ENCODE data around the gene IGSF21. TPM values are rescaled to one million over a fixed set of nuclear protein-coding genes. Genes with fewer than 3 reads are reported as not detected.

IGSF21 gene
- under 1 TPM; 0.21 to 0.36 (median 0.24) TPM for polyA plus RNA-seq (ENCODE audit: insufficient read length in 3 of 3)
- long read RNA-seq, donor 1, result 0 reads
- long read RNA-seq, donor 2, result 0 reads
- long read RNA-seq, donor 3, result 0 reads
- long read RNA-seq, donor 4, result 0 reads
- long read RNA-seq, donor 5, result 0 reads
- long read RNA-seq, donor 6, partial matches to known transcripts, result 0 of 1 reads
- long read RNA-seq, donor 6, other reads (novel, unspliced or antisense), result 0 of 1 reads
- long read RNA-seq, donor 7, result 0 reads
- long read RNA-seq, donor 8, result 0 reads
- long read RNA-seq, donor 9, result 0 reads
- long read RNA-seq, donor 10, result 0 reads
- long read RNA-seq, donor 11, result 0 reads
- long read RNA-seq, donor 12, partial matches to known transcripts, result 0 of 1 reads
- long read RNA-seq, donor 12, other reads (novel, unspliced or antisense), result 0 of 1 reads
- long read RNA-seq, donor 13, result 0 reads
- long read RNA-seq, donor 14, result 0 reads
- long read RNA-seq, donor 15, result 0 reads
- long read RNA-seq, donor 16, result 0 reads

- no peak for DNase-seq
Observed at GRCh38 chr1:18107369-18108298, at the start of gene IGSF21. IGSF21 (plus strand) TSS chr1:18107798; CDS start chr1:18108129, 331 bp downstream.

GRCh38 chr1:18058206-18058921 lies 49.2 kb upstream of the IGSF21 start:
- no peak for DNase-seq

- DNase-seq, result no peak
Observed at GRCh38 chr1:18058981-18059605, 48.5 kb upstream of the IGSF21 start.

DNA sequence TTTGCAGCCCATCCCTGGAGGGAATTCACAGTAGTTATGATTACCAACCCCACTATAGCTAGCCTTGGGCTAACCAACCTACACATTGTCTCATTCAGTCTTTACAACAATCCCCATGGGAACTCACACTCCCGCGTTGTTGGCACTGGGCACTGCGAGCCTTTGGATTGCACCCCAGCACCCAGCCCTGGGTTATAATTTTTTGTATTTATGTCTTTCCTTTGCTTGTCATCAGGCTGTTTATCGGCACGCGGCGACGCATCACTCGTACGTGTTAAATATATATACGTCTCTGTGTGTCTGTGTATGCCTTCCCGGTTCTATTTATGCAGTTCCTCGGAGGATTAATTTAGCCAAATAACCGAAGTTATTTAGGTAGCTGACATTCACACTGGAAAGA lies 47.2 kb upstream of the IGSF21 start:
- no peak for DNase-seq

DNA sequence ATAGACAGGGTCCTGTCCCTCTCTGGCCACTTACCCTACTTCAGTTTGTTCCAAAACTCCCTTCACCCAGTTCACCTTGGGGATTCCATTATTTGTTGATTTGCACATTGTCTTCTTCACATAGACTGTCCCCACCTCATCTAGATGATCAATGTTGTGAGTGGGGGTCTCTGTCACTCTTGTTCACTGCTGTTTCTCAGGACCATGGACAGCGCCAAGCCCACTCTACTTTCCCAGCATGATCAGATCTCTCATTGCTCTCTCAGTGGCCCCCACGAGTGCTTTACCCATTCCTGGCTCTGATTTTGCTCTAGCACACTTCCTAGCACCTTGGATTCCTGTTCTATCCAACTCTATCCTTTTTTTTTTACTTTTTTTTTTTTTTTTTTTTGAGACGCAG lies 45.4 kb upstream of the IGSF21 start:
- peak; percentile 8 for DNase-seq

GRCh38 chr1:18064534-18064933 lies 43.1 kb upstream of the IGSF21 start:
- DNase-seq, result no peak

DNA sequence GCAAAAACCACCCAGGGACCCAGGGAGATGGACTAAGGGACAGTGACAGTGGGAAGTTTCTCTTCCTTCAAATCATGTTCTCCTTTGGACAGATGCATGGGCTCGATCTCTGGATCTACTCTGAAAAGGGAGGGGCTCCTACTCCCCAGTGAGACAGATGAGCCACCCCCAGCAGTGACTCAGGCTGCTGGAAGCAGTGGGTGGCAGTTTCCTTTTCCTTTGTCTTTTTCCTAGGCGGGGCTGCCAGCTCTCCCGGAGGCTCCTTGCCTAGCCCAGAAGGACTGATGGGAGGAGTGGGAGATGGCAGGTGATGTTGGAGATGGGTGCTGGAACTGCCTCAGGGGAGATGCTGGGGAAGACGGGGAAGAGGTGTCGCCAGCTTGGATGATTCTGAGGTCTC lies 41.0 kb upstream of the IGSF21 start:
- DNase-seq, result no peak

DNA sequence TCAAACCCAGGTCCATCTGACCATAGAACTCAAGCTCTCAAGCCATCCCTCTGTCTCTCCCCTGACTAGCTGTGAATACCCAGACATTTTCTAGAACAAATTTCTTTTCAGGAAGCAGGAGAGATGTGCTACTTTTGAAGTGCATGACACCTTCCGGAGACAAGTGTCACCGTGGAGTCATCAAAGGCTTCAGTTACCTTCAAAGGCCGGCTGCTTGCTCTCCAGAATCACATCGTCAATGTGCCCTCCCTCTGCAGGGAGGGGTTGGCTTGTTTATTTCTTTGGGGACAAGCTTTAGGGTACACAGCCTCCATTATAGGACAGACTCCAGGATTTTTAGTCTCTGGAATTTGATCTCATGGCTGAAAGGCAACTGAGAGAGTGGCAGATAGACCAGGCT lies 37.7 kb upstream of the IGSF21 start:
- DNase-seq, result no peak

DNA sequence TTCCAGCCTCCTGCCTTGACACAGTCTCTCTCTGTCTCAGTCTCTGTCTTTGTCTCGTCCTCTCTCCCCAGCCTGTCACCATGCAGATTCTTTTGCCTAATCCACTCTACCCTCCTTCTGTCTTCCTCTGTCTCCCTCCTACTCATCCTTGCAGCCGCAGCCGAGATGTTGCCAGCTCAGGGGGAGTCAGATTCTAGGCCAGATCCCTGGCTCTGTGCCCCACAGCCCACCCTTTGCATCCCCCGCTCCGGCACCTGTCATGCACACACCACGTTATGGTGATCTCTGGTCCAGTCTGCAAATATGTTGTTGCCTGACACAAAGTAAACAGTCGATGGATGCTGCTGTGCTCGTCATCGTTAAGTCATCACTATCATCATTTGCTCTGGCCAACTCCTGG lies 35.5 kb upstream of the IGSF21 start:
- no peak for DNase-seq

DNA sequence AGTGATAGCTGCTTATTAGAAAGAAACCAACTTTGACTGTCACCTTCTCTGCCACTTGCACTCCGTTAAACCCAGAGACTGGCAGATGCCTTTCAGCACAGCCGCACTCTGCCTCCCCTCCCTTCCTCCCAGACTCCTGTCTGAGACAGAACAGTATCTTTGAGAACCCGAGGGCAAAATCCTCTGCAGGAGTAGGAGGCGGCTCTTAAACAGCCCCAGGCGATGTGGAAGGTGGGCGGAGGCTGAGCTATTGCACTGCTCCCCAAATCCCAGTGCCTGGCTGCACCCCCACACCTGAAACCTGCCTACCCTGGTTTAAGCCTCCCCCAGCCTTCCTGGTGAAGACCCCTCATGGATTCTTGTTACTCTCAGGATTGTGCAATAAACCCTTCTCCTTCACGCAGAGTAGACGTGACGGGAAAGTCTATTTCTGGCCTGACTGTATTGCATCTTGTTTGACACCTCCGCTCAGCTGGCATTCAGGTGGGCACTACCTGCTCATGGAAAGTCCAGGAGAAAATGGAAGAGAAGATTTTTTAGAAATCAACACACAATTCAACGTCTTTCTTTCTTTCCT lies 34.4 kb upstream of the IGSF21 start:
- DNase-seq, result no peak

- DNase-seq, result no peak
Observed at GRCh38 chr1:18077657-18078215, 29.9 kb upstream of the IGSF21 start.

- DNase-seq, result no peak
Observed at GRCh38 chr1:18079941-18080735, 27.5 kb upstream of the IGSF21 start.

DNA sequence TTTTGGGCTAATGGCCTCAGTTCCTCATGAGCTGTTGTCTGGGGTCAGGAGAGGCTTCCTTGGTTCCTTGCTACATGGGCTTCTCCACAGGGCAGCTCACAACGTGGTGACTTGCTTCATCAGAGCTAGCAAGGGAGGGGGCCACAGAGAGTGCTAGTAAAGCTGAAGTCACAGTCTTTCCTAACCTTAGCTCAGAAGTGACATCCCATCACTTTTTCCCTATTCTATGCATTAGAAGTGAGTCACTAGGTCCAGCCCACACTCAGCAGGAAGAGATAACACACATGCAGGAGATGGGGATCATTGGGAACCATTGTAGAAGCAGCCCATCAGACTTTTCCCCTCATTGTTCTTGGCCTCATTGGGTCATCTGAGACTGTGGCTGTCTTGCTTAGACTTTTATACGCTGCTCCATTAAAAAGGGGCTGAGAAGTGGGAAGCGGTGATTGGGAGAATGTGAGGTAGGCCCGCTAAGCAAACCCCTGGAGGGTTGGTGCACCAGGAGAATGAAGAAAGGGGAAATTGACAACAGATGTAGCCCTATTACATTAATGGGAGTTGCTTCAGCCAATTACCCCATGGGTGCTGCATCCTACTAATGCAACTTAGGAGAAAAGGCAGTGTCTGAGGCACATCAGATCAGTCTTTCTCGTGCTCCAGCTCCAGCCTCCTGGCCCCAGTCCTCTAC lies 22.1 kb upstream of the IGSF21 start:
- no peak for DNase-seq

DNA sequence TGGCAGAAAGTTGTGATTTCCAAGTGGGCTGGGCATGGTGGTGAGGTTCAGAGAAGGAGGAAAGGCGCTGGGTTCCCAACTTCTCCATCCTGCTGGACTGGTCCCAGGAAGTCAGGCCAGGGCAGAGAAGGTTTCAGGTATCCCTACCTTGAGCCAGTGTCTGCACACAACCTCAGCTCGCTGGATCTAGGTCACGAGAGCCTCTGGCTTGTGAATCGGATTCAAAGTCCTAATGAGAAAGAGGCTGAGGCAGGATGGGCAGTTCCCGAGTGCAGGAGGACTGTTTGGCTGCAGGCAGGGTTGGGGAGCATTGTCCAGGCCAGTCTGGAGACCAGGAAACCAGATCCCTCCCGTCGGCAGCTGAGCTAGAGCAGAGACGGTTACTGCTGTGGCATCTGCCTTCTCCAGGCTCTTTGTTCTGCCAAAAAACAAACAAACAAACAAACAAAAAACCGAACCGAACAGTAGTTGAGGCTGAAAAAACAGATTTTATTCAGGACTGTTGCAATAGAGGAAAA lies 19.5 kb upstream of the IGSF21 start:
- no peak for DNase-seq

GRCh38 chr1:18089488-18089887 lies 18.1 kb upstream of the IGSF21 start:
- DNase-seq, result no peak

DNA sequence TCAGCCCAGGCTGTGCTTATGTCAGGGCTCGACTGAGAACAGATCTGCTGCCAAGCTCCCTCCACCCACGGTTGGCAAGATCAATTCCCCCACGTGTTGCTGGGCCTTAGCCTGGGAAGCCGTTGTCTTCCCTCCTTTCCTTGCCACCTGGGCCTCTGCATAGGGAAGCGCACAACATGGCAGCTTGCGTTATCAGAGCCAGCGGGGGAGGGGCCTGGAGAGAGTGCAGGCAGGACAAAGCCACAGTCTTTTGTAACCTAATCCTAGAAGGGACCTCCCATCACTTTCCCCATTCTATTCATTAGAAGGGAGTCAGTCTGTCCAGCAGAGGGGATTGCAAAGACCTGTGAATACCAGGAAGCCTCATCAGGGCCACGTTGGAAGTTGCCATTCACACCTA lies 17.0 kb upstream of the IGSF21 start:
- DNase-seq, result no peak

DNA sequence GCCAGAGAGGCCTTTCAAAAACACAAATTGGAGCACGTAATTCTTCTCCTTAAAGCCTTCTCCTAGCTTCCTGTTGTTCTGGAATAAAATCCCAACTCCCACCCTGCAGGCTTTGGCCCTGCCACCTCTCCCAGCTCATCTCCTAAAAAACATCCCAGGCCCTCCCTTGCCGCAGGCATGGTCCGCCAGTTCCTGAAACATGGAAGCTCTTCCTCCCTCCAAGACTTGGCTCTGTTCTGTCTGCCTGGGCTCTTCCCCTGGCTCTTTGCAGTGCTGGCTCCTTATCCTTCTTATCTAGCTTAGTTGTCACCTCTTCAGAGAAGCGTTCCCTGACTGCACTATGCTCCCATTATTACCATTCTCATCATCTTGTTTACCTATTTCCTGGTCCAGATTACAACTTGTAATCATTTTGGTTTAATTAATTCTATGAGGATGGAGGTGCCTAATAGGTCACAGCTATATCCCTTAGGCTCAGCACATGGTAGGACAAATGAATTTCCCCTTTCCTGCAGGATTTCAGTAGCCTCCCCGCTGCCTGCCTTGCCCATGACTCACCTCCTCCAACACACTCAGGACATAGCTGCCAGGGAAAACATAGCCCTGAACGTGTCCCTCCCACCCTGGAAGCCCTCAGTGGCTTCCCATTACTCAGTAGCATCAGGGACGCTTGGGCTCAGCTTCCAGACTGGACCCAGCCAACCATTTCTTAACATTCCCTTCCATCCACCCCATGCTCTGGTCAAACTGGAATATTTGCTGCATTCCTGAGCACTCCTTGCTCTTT lies 15.7 kb upstream of the IGSF21 start:
- DNase-seq, result no peak

DNA sequence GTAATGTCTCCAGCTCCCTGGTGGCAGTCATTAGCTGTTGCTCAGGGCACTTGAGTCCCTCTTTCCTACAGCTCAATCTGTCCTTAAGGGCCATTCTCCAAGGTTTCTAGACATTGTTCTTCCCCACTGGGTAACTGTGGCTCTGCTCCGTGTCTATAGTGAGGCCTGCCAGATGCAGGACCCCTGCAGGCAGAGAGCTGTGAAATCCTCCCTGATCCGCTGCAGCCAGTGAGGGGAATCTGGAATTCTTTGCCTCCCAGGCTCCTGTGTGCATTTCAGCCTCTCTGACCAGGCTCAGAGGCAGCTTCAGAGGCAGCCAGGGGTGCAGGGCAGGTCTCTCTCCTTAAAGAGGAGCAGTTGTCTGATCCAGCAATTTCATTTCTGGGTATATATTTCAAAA lies 14.4 kb upstream of the IGSF21 start:
- no peak for DNase-seq
